ENCODE data around the gene CREG2. TPM values are rescaled to one million over a fixed set of nuclear protein-coding genes. Genes with fewer than 3 reads are reported as not detected.

CREG2 gene
- total RNA-seq, 1 donor from 2014 or later: not detected

DNA sequence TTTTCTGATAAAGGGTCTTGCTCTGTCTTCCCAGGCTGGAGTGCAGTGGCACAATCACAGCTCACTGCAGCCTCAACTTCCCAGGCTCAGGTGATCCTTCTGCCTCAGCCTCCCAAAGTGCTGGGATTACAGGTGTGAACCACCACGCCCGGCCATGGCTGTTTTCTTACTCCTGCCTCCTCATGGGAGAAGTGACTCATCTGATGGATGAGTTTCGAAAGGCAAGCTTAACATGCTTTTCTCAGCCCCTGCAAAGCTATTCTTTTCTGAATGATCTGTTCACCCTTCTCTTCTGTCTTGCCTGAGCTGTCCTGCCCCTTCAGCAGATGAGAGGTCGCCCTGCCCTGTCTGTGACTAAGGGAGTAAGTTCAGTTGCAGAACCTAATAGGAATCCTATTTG lies 929 bp upstream of the CREG2 start:
- DNase-seq (ENCODE audit: low read depth): peak; percentile 44
- H3K4me3 ChIP-seq (ENCODE audit: low read depth, low read length): no peak overlapping the region
- TF ChIP-seq, protein P1, sequence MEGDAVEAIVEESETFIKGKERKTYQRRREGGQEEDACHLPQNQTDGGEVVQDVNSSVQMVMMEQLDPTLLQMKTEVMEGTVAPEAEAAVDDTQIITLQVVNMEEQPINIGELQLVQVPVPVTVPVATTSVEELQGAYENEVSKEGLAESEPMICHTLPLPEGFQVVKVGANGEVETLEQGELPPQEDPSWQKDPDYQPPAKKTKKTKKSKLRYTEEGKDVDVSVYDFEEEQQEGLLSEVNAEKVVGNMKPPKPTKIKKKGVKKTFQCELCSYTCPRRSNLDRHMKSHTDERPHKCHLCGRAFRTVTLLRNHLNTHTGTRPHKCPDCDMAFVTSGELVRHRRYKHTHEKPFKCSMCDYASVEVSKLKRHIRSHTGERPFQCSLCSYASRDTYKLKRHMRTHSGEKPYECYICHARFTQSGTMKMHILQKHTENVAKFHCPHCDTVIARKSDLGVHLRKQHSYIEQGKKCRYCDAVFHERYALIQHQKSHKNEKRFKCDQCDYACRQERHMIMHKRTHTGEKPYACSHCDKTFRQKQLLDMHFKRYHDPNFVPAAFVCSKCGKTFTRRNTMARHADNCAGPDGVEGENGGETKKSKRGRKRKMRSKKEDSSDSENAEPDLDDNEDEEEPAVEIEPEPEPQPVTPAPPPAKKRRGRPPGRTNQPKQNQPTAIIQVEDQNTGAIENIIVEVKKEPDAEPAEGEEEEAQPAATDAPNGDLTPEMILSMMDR (conservative IDR thresholded peaks at IDR 0.05; ENCODE audit: low read depth, low read length): no peak

DNA sequence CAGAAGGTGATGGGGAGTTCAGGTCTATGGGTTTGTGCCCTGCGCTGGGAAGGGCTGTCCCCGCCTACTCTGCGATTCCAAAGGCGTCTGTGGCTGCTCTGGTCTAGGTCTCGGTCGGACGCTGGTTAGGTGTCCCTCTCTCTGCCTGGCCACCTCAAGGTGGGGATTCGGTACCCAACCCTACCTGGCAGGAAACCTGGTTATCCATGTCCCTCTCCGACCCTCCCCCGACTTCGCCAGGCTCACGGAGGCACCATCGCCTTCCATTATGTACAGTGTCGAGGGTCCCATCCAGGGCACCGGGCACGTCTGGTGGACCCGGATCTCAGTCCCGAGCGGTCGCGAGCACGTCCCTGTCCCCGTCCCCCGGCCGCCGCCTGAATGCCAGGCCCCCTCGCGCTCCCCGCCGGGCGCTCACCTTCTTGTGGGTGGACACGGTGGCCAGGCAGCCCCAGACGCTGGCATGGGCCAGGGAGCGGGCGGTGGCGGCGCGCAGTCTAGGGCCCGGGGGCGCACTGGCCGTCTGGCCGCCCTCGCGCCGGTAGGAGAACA lies 628 bp downstream of the CREG2 start:
- DNase-seq (ENCODE audit: low read depth): no peak
- TF ChIP-seq, protein P1 (conservative IDR thresholded peaks at IDR 0.05; ENCODE audit: low read depth, low read length): no peak

DNA sequence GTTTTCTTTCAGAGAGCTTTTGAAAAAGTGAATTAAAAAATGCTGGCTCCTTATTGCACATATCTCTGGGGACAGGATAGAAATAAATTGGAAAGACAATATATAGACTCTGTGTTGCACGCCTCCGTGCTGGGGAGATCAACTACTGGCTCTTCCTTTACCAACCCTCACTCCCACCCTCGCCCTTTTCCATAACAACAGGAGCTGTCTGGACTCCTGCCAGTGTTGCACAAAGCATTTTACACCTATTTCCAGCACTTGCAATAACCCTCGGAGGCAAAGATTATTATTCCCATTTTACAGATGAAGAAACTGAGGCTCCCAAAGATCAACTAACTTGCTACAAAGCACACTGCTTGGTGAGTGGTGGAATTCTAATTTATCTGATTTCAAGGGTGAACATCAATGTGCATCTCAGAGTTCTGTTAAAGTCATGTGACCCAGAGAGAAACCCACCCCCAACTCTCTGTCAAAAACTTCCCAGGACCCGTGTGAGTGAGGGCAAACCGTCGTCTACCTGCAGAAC lies 4.2 kb downstream of the CREG2 start:
- TF ChIP-seq, protein P1 (conservative IDR thresholded peaks at IDR 0.05; ENCODE audit: low read depth, low read length): no peak
- no peak for DNase-seq (ENCODE audit: low read depth)
- no peak overlapping the region for H3K4me3 ChIP-seq (ENCODE audit: low read depth, low read length)

More for the DNA sequence above, 628 bp downstream of the CREG2 start:
- peak overlapping the region; percentile 63 for H3K4me3 ChIP-seq (ENCODE audit: low read depth, low read length)

DNA sequence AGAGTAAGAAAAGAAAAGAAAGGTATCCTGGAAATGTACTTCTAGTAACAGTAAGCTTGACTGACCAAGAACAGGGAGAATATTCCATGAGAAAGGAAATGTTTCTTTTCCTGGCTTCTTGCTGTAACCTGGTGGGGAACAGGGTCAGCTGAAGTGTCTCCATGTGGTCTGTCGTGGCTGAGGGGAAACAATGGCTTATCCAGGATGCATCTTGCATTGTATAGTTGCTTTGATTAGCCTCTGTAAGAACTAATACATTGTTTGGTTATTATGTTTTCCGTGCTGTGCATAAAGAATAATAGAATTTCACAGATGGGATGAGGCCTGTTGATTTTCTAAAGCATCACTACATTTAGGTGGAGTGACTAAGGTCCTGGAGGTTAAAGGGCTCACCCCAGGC lies 4.9 kb downstream of the CREG2 start:
- no peak overlapping the region for H3K4me3 ChIP-seq (ENCODE audit: low read depth, low read length)
- TF ChIP-seq, protein P1 (conservative IDR thresholded peaks at IDR 0.05; ENCODE audit: low read depth, low read length): no peak
- no peak for DNase-seq (ENCODE audit: low read depth)

DNA sequence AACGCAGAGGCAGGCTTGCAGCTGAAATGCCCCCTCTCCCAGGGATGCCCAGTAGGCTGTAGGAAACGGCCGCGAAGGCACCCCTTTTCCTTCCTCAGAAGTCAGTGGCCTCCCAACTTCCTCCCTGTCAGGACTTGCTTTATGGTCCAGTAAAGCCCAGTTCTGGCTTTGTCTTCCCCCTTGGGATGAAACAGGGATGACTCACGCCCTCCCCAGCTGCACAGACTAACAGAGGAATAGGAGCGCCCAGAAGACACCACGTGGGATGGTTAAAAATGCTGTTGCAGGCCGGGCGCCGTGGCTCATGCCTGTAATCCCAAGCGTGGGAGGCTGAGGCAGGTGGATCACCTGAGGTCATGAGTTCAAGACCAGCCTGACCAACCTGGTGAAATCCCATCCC lies 6.9 kb downstream of the CREG2 start:
- no peak overlapping the region for H3K4me3 ChIP-seq (ENCODE audit: low read depth, low read length)
- no peak for DNase-seq (ENCODE audit: low read depth)
- TF ChIP-seq, protein P1 (conservative IDR thresholded peaks at IDR 0.05; ENCODE audit: low read depth, low read length): no peak

- TF ChIP-seq, protein P1 (conservative IDR thresholded peaks at IDR 0.05; ENCODE audit: low read depth, low read length): no peak
- no peak for DNase-seq (ENCODE audit: low read depth)
- no peak overlapping the region for H3K4me3 ChIP-seq (ENCODE audit: low read depth, low read length)
Observed at GRCh38 chr2:101379091-101379490, 8.2 kb downstream of the CREG2 start.

DNA sequence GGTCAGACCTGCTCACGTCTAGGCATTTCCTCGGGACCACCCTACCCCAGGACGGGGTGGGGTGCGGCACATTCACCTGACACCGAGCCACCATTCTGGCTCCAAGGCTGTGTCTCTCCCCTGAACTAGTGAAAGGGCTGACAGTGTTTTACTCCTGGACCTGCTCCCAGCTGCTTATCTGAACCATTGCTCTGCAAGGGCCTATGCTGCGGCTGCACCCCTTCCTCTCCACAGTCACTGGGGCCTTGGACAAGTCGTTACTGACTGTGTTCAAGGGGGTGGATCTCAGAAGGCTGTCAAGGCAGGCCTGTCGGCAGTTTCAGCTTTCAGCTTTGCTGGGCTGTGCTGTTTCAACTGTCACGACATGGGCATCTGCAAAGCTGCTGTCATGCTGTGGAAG lies 11.7 kb downstream of the CREG2 start:
- no peak overlapping the region for H3K4me3 ChIP-seq (ENCODE audit: low read depth, low read length)
- DNase-seq (ENCODE audit: low read depth): no peak
- TF ChIP-seq, protein P1 (conservative IDR thresholded peaks at IDR 0.05; ENCODE audit: low read depth, low read length): no peak
